GM04504 (cell line): ENCODE results near the gene LRRFIP2.
"Not testable (repeated sequence)": the region's sequence is repeated elsewhere in the genome, so short reads cannot be mapped to it uniquely, and the experiment has no call there.

Experiments used
- DNase-seq: peaks from one replicate; pipeline ENCODE4 v3.0.0-alpha.2; 2012; ENCODE audit warnings: low read depth

LRRFIP2 gene

GRCh38 chr3:37174532-37175126 is at the start of gene LRRFIP2:
Gene LRRFIP2 (minus strand): TSS chr3:37174582. CDS start chr3:37148983, 25,599 bp downstream.
- peak; percentile 51 for DNase-seq

GRCh38 chr3:37223576-37223975 is 49.2 kb upstream of the LRRFIP2 start:
- DNase-seq = no peak

- no peak for DNase-seq
Observed at GRCh38 chr3:37223141-37223558, 48.8 kb upstream of the LRRFIP2 start.

- DNase-seq = not testable (repeated sequence)
Observed at GRCh38 chr3:37222542-37222941, 48.2 kb upstream of the LRRFIP2 start.

GRCh38 chr3:37221407-37221806 is 47.0 kb upstream of the LRRFIP2 start:
- DNase-seq = no peak

GRCh38 chr3:37219266-37219665 is 44.9 kb upstream of the LRRFIP2 start:
- DNase-seq = no peak

- DNase-seq = no peak
Observed at GRCh38 chr3:37218206-37218605, 43.8 kb upstream of the LRRFIP2 start.

GRCh38 chr3:37217098-37217849 is 42.9 kb upstream of the LRRFIP2 start:
- DNase-seq = no peak

- DNase-seq = no peak
Observed at GRCh38 chr3:37216597-37217097, 42.3 kb upstream of the LRRFIP2 start.

GRCh38 chr3:37214076-37214475 is 39.7 kb upstream of the LRRFIP2 start:
- DNase-seq = no peak

- DNase-seq = no peak
Observed at GRCh38 chr3:37210230-37210629, 35.8 kb upstream of the LRRFIP2 start.

GRCh38 chr3:37208576-37208975 is 34.2 kb upstream of the LRRFIP2 start:
- not testable (repeated sequence) for DNase-seq

- DNase-seq = not testable (repeated sequence)
Observed at GRCh38 chr3:37208008-37208407, 33.6 kb upstream of the LRRFIP2 start.

GRCh38 chr3:37206041-37206440 is 31.7 kb upstream of the LRRFIP2 start:
- not testable (repeated sequence) for DNase-seq

- DNase-seq = no peak
Observed at GRCh38 chr3:37204314-37204713, 29.9 kb upstream of the LRRFIP2 start.

- DNase-seq = no peak
Observed at GRCh38 chr3:37202035-37202434, 27.7 kb upstream of the LRRFIP2 start.

- DNase-seq = no peak
Observed at GRCh38 chr3:37200141-37200540, 25.8 kb upstream of the LRRFIP2 start.

GRCh38 chr3:37198996-37199395 is 24.6 kb upstream of the LRRFIP2 start:
- peak; percentile 56 for DNase-seq

GRCh38 chr3:37198547-37198946 is 24.2 kb upstream of the LRRFIP2 start:
- DNase-seq = no peak

GRCh38 chr3:37197810-37198371 is 23.5 kb upstream of the LRRFIP2 start:
- DNase-seq = peak; percentile 85

GRCh38 chr3:37194533-37194932 is 20.2 kb upstream of the LRRFIP2 start:
- no peak for DNase-seq

GRCh38 chr3:37190667-37191066 is 16.3 kb upstream of the LRRFIP2 start:
- DNase-seq = no peak

- no peak for DNase-seq
Observed at GRCh38 chr3:37189109-37189508, 14.7 kb upstream of the LRRFIP2 start.
